ENCODE results near the gene VPS16.

Gene VPS16

GRCh38 chr20:2820896-2821869, 19.4 kb upstream of the VPS16 start:
- Histone ChIP-seq H3K27me3 (ENCODE audit: low read length) (no peaks in the 10 kb centered on the region), H3F3A (ENCODE audit: insufficient read depth) (no peaks in the 10 kb centered on the region), H3K4me2 (ENCODE audit: low read depth, low read length, poor library complexity, severe bottlenecking) (no peak overlapping the region), H3K27ac (ENCODE audit: low read depth, low read length) (no peak overlapping the region), H3K9me2 (replicated peaks; ENCODE audit: insufficient read depth, low read length) (no peaks in the 10 kb centered on the region), H3K36me3 (ENCODE audit: low read length) (no peaks in the 10 kb centered on the region), H3K9ac (ENCODE audit: low read length) (no peak overlapping the region), H3K9me3 (ENCODE audit: insufficient read depth, low read length) (no peaks in the 10 kb centered on the region), H3K4me3 (ENCODE audit: insufficient read depth, low read length, poor library complexity, severe bottlenecking) (no peak overlapping the region), H3K79me2 (ENCODE audit: insufficient read depth, low read length) (no peaks in the 10 kb centered on the region), H4K20me1 (ENCODE audit: low read depth, low read length) (no peaks in the 10 kb centered on the region), H2AFZ (ENCODE audit: low read depth, low read length, severe bottlenecking) (no peak overlapping the region)
- no peak for TF ChIP-seq EZH2phosphoT487 (conservative IDR thresholded peaks at IDR 0.05; ENCODE audit: low read length)
- TF ChIP-seq, protein P1, sequence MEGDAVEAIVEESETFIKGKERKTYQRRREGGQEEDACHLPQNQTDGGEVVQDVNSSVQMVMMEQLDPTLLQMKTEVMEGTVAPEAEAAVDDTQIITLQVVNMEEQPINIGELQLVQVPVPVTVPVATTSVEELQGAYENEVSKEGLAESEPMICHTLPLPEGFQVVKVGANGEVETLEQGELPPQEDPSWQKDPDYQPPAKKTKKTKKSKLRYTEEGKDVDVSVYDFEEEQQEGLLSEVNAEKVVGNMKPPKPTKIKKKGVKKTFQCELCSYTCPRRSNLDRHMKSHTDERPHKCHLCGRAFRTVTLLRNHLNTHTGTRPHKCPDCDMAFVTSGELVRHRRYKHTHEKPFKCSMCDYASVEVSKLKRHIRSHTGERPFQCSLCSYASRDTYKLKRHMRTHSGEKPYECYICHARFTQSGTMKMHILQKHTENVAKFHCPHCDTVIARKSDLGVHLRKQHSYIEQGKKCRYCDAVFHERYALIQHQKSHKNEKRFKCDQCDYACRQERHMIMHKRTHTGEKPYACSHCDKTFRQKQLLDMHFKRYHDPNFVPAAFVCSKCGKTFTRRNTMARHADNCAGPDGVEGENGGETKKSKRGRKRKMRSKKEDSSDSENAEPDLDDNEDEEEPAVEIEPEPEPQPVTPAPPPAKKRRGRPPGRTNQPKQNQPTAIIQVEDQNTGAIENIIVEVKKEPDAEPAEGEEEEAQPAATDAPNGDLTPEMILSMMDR (IDR thresholded peaks at IDR 0.05; ENCODE audit: insufficient read depth, low read length, poor library complexity, severe bottlenecking), result no peak

- Histone ChIP-seq H3K79me2 (ENCODE audit: insufficient read depth, low read length) (no peaks in the 10 kb centered on the region), H4K20me1 (ENCODE audit: low read depth, low read length) (no peaks in the 10 kb centered on the region), H3K36me3 (ENCODE audit: low read length) (no peaks in the 10 kb centered on the region), H3K4me2 (ENCODE audit: low read depth, low read length, poor library complexity, severe bottlenecking) (no peak overlapping the region), H3K27ac (ENCODE audit: low read depth, low read length) (no peak overlapping the region), H3K4me3 (ENCODE audit: insufficient read depth, low read length, poor library complexity, severe bottlenecking) (no peak overlapping the region), H3K9me2 (replicated peaks; ENCODE audit: insufficient read depth, low read length) (no peaks in the 10 kb centered on the region), H2AFZ (ENCODE audit: low read depth, low read length, severe bottlenecking) (no peak overlapping the region), H3K9ac (ENCODE audit: low read length) (no peak overlapping the region), H3K27me3 (ENCODE audit: low read length) (no peaks in the 10 kb centered on the region), H3F3A (ENCODE audit: insufficient read depth) (no peaks in the 10 kb centered on the region), H3K9me3 (ENCODE audit: insufficient read depth, low read length) (no peaks in the 10 kb centered on the region)
- TF ChIP-seq EZH2phosphoT487 (conservative IDR thresholded peaks at IDR 0.05; ENCODE audit: low read length), result no peak
Observed at GRCh38 chr20:2822073-2822472, 18.5 kb upstream of the VPS16 start.

DNA sequence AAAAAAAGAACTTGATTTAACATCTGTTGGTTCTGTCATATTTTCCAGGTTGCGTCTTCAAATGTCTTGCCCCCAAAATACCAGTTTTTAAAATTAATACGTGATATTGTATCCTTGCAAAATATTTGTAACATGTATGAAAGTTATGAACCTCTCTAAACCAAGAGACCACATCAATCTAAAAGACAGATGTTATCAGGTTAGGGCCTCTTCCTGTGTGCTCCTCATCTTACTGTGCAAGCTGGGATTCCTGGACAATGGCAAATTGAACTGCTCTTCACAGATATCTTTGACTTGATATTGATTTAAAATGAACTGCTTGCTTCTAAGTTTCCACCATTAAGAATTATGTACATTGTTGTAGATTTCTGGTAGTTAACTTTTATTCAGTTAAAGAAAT, 14.8 kb upstream of the VPS16 start:
- Histone ChIP-seq H3F3A (ENCODE audit: insufficient read depth) (no peaks in the 10 kb centered on the region), H3K9me2 (replicated peaks; ENCODE audit: insufficient read depth, low read length) (no peaks in the 10 kb centered on the region), H3K4me3 (ENCODE audit: insufficient read depth, low read length, poor library complexity, severe bottlenecking) (no peak overlapping the region), H3K9ac (ENCODE audit: low read length) (no peak overlapping the region), H3K27ac (ENCODE audit: low read depth, low read length) (no peak overlapping the region), H3K27me3 (ENCODE audit: low read length) (no peaks in the 10 kb centered on the region), H3K4me2 (ENCODE audit: low read depth, low read length, poor library complexity, severe bottlenecking) (no peak overlapping the region), H3K79me2 (ENCODE audit: insufficient read depth, low read length) (no peaks in the 10 kb centered on the region), H4K20me1 (ENCODE audit: low read depth, low read length) (no peaks in the 10 kb centered on the region), H3K36me3 (ENCODE audit: low read length) (no peaks in the 10 kb centered on the region), H3K9me3 (ENCODE audit: insufficient read depth, low read length) (no peaks in the 10 kb centered on the region), H2AFZ (ENCODE audit: low read depth, low read length, severe bottlenecking) (no peak overlapping the region)
- TF ChIP-seq EZH2phosphoT487 (conservative IDR thresholded peaks at IDR 0.05; ENCODE audit: low read length), result no peak
- TF ChIP-seq, protein P1 (IDR thresholded peaks at IDR 0.05; ENCODE audit: insufficient read depth, low read length, poor library complexity, severe bottlenecking), result no peak

- no peaks in the 10 kb centered on the region for H3K9me2 ChIP-seq (replicated peaks; ENCODE audit: insufficient read depth, low read length)
- H3K27ac ChIP-seq (ENCODE audit: low read depth, low read length), result no peak overlapping the region
- H3K4me2 ChIP-seq (ENCODE audit: low read depth, low read length, poor library complexity, severe bottlenecking), result no peak overlapping the region
- no peaks in the 10 kb centered on the region for H3K27me3 ChIP-seq (ENCODE audit: low read length)
- H4K20me1 ChIP-seq (ENCODE audit: low read depth, low read length), result no peaks in the 10 kb centered on the region
- no peaks in the 10 kb centered on the region for H3K36me3 ChIP-seq (ENCODE audit: low read length)
- no peak overlapping the region for H2AFZ ChIP-seq (ENCODE audit: low read depth, low read length, severe bottlenecking)
- H3K4me3 ChIP-seq (ENCODE audit: insufficient read depth, low read length, poor library complexity, severe bottlenecking), result no peak overlapping the region
- no peaks in the 10 kb centered on the region for H3K79me2 ChIP-seq (ENCODE audit: insufficient read depth, low read length)
- no peaks in the 10 kb centered on the region for H3F3A ChIP-seq (ENCODE audit: insufficient read depth)
- H3K9ac ChIP-seq (ENCODE audit: low read length), result no peak overlapping the region
- H3K9me3 ChIP-seq (ENCODE audit: insufficient read depth, low read length), result no peaks in the 10 kb centered on the region
- TF ChIP-seq, protein P1 (IDR thresholded peaks at IDR 0.05; ENCODE audit: insufficient read depth, low read length, poor library complexity, severe bottlenecking), result no peak
- no peak for TF ChIP-seq EZH2phosphoT487 (conservative IDR thresholded peaks at IDR 0.05; ENCODE audit: low read length)
Observed at GRCh38 chr20:2826655-2827054, 13.9 kb upstream of the VPS16 start.

Data from SU-DHL-6 (cell line).